Measurements from ENCODE around the gene KXD1. TPM values are rescaled to one million over a fixed set of nuclear protein-coding genes. Genes with fewer than 3 reads are reported as not detected.
A peak's percentile ranks its signal among the peaks of the same experiment; 100 is the strongest.
"Not testable (repeated sequence)": the region's sequence is repeated elsewhere in the genome, so short reads cannot be mapped to it uniquely, and the experiment has no call there.

KXD1 gene
- total RNA-seq, 1 donor from 2014 or later, result 79.5 TPM

DNA sequence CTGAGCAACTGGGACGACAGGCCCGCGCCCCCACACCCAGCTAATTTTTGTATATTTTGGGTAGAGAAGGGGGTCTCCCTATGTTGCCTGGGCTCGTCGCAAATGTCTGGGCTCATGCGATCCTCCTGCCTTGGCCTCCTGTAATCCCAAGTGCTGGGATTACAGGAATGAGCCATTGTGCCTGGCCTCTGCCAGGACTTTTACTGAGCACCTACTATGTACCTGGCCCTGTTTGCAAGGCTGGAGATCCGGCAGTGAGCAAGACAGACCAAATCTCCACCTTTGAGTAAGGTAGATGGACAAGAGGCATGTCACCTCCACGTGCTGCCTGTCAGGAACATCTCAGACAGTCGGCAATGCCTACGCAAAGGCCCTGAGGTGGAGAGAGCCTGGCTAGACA, 21.2 kb upstream of the KXD1 start:
- DNase-seq (ENCODE audit: low spot score), result no peak

DNA sequence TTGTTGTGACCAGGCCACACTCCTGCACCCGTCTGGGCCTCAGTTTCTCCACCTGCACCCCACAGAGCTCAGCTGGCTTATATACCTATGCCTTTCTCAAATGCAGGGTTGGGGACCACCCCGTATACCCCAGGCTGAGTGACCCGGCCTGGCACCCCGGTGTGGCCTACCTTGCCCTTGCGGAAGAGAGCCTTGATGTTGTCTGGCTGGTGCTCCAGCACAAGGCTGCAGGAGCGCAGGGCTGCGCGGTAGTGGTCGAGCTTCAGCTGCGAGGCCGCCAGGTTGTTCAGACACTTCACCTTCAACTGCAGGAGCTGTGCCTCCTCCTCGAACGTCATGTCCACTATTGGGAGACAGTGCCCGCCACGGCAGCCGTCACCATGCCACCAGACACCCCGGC, 20.2 kb upstream of the KXD1 start:
- DNase-seq (ENCODE audit: low spot score), result no peak

DNA sequence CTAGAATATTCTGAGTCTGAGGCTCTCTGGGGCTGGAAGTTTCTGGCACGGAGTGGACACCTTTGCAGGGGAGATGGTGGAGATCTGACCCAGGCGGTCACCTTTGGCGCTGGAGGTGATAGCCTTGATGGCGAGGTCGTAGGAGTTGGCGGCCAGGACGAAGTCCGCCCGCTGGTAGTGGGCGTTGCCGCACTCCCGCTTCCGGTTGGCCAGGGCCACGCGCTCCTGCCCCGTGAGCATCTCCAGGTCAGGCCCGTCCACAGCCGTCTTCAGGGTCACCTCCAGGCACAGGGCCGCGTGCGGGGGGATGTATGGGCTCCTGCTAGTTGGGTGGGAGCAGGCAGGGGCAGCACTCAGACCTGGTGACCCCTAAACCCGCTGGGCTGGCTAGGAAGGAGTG, 19.6 kb upstream of the KXD1 start:
- DNase-seq (ENCODE audit: low spot score), result no peak

DNA sequence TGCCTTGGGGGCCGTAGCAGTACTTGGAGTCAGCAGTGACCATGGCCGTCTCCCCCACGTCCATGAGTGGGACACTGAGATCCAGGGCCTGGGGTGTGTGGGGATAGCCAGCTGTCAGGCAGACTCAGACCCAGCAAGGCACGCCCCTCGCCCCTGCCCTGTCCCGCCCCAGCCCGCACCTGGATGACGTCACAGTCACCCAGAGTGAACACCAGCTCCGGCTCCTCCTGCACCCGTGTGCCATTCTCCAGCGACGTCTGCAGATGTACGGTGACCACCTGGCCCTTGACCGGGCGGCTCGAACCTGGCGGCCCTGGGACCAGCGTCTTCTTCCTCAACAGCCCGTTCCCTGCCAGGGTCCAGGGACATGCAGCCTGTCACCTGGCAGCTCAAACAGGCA, 18.3 kb upstream of the KXD1 start:
- DNase-seq (ENCODE audit: low spot score), result no peak

DNA sequence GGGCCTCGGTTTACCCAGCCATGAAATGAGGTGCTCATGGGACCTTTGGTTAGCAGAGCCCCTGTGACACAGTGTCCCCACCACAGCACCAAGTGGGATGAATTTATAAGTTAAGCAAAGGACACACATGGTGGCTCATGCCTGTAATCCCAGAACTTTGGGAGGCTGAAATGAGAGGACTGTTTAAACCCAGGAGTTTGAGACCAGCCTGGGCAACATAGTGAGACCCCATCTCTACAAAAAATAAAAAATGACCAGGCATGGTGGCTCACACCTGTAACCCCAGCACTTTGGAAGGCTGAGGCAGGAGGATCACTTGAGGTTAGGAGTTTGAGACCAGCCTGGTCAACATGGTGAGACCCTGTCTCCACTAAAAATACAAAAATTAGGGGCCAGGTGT, 17.5 kb upstream of the KXD1 start:
- not testable (repeated sequence) for DNase-seq (ENCODE audit: low spot score)

DNA sequence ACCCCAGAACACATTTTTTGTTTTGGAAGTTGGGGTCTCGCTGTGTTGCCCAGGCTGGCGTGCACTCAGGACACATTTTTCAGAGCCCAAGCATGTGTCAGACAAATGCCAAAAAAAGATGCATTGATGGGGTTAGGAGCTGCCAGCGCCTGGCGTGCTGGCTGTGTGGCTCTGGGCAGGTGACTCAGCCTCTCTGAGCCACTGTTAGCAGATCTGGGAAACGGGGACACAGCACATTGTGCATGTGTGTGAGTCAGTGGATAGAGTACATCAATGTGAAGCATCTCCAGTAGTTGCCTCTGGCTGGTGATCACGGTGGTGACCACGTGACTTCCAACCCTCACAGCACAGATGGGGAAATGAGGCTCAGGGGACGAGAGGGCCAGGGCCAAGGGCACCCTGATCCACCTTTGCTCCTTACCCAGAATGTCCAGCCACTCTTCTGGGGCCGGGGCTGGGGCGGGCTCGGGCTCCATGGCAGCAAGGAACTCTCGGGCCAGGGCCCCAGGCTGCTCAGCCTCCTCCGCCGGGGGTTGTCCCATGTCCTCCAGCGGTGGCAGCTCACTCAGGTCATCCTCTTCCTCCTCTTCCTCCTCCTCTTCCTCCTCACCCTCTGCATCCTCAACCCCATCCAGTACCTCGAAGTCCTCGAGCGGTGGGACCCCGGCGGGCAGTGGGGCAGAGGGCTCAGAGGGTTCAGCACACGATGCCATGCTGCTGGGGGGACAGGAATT, 16.2 kb upstream of the KXD1 start:
- DNase-seq (ENCODE audit: low spot score), result no peak

DNA sequence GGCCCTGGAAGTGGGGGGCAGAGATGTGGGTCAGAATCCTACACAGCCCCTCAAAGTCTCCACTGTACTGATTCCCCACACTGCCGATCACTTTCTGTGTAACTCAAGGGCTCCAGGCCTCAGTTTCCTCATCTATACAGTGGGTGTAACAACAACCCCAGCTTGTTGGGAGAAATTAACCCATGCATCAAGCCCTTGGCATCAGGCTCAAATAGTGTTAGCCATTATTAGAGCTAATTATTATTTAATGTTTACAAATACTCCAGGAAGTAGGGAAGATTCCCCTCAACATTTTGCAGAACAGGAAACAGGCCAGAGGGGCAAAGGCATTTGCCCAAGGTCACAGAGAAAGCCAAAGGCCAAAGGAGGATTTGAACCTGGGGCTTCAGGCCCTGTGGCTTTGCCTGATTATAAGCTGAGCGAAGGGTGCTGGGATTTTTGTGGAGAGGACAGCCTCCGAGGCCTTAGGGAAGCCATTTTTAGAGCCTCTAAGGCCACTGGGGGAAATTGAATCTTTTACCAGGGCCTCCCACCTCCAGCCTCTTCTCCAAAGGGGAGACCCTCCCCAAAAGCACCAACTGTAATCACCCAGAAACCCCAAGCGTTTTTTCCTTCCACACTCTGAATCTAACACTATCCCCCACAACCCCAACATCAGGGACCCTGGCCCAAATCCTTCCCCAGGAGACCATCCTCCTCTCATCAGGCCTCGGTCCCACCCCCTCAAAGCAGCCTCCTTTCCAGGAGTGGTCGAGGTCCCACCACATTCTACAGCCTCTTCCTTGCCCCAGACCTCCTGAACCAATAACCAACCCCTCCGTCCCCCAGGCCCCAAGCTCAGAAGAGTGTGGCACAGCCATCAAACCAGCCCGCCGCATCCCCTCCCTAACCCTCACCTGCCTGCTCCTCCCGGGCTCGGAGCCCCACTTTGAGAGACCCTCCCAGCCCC, 15.4 kb upstream of the KXD1 start:
- no peak for DNase-seq (ENCODE audit: low spot score)

DNA sequence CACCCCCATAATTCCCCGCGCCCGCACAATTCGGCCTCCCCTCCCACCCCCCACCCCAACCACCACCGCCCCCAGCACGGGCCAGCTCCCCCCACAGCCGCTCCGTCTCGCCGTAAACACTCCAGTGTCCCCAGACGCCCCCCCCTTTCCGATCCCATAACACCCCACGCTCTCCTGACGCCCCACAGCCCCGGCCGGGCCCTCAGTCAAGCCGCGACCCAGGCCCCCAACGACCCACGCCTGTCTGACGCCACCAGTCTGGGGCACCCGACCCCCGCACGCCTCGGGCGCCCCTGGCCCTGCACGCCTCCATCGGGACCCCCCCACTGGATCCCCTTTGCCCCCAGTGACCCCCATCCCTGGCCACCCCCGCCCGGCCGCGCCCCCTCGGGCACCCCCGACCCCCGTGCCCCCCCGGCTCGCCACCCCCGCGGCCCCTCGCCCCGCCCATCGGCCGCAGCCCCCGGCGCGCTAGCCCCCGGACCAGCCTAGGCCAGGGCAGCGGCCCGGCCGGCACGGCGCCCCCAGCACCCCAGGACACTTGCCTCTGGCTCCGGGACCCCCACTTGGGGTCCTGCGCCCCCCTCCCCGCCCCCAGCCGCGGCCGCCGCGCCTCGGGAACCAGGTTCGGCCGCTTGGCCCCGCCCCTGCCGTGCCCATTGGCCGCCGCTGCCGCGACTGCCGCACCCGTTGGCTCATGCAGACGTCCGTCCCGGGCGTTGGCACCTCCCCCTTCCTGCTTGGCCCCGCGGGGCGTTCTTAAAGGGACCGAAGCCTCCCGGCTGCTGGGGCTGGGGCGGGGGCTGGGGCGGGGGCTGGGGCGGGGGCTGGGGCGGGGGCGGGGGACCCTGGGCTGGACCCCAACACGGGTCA, 14.5 kb upstream of the KXD1 start, which contains the start of gene FKBP8:
TSS of gene FKBP8 (minus strand) at position 633 of the 873 bp plus-strand sequence. CDS start 1,603 bp downstream, outside the sequence.
- peak; percentile 96 for DNase-seq (ENCODE audit: low spot score)

DNA sequence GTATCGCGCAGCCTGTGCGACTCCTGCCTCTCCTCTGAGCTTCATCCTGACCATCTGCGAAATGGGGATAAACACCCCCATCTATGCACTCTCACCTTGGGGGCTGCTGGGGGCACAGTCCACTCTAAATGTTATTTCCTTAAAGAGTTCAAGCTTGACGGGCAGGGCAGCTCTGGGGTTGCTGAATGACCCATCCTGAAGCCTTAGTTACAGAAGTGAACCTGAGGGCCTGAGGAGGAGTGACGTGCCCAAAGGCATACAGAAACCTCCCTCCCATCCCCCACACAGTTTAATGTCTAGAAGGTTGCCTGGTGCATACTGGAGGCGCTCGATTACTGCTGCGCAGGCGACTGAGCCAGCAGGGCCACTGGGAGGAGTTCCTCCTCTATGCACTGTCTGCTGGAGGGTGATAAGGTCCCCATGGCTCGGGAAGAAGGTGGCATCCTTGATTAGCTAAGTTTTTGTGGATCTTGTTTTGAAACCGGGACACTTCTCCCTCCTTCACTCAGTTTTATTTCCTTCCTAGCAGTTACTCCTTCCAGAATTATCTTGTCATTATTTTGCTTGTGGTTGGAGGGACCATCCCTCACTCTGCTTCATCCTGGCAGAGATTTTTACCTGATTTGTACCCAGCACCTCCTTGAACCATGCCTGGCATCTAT, 13.7 kb upstream of the KXD1 start:
- no peak for DNase-seq (ENCODE audit: low spot score)

DNA sequence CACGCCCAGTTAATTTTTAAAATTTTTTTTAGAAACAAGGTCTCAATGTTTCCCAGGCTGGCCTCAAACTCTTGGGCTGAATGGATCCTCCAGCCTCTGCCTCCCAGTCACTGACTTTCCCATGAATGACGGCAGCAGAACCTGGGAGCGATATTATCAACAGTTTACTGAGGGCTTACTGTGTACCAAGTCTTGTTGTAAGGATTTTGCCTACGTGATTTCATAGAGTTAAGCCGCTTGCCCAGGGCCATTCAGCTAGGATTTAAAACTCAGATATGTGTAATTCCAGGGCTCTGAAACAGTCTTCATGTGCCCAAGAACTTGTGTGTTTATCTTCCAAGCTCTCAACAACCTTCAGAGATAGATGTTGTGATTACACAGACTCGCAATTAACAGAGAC, 6.0 kb upstream of the KXD1 start:
- no peak for DNase-seq (ENCODE audit: low spot score)

DNA sequence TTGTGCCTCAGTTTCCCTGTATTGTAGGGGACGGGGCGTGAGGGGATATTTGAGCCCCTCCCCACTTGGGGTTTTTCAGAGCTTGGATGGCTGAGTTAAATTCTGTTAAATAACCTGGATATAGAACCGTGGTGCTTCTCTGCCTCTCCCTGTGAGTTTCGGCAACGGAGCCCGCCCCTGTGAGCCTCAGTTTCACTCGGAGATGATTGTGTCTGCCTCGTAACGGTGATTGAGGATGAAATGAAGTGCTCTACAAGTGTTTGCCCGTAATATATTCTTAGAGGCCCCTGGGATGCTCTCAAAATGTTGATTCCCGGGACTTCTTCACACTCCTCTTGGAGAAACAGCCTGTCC, 509 bp downstream of the KXD1 start:
- DNase-seq (ENCODE audit: low spot score), result no peak

DNA sequence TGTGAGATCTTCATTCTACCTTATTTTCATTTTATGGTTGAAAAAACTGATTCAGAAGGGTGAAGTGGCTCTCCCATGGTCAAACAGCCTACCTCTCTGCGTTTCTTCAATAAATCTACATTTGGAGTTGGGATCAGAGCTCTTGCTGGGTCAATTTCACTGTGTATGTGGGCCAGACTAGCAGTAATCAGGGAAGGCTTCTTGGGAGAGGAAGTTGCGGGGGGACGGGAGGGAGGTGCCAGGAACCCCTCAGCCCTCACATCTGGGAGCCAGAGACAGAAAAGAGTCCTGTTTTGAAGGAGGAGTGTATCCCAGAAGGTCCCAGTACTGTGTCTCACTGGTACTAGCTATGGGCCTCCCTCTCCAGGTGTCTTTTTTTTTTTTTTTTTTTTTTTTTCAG, 934 bp downstream of the KXD1 start:
- no peak for DNase-seq (ENCODE audit: low spot score)

DNA sequence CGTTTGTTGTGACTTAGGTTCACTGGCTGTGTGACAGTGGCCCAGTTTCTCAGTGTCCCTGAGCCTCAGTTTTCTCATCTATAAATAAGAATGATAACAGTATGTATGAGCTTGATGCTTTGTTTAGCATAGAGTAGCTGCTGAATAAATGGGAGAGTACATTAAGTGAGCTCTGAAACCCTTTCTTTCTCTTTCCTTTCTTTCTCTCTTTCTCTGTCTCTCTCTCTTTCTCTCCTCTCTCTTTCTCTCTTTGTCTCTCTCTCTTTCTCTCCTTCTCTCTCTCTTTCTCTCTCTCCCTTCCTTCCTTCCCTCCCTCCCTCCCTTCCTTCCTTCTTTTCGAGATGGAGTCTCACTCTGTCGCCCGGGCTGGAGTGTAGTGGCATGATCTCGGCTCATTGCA, 2.0 kb downstream of the KXD1 start:
- DNase-seq (ENCODE audit: low spot score), result no peak

DNA sequence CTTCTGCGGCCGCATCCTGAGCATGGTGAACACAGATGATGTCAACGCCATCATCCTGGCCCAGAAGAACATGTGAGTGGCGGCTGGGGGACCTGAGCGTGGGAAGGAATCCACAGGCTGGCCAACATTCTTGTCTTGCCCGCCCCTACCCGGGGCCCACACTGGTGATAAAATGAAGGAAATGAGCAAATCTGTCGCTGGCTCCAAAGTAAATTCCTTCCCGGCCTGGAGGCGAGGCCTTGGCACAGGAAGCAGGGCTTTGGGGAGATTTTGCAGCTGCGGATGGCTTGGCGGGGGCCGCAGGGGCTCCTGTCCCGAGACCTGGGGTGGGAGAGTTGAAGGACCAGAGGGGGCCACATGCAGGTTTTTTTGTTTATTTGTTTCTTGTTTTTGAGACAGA, 4.4 kb downstream of the KXD1 start:
- no peak for DNase-seq (ENCODE audit: low spot score)

DNA sequence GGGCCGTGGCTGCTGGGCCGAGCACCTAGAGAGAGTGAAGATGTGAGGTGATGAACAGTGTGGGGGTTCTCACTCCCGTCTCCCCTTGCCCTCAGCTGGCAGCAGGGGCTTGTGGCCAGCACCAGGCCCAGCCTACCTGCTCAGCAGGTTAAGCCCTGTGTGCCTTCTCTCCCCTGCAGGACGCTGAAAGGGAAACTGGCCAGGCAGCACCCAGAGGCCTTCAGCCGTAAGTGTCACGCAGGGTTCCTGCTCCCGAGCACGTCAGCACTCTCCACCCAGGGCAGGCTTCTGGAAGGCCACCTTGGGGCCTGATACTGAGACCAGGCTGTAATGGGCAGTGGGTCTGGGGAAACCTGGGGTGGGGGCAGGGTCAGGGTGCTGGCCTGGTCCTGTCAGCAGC, 9.3 kb downstream of the KXD1 start:
- DNase-seq (ENCODE audit: low spot score), result no peak

DNA sequence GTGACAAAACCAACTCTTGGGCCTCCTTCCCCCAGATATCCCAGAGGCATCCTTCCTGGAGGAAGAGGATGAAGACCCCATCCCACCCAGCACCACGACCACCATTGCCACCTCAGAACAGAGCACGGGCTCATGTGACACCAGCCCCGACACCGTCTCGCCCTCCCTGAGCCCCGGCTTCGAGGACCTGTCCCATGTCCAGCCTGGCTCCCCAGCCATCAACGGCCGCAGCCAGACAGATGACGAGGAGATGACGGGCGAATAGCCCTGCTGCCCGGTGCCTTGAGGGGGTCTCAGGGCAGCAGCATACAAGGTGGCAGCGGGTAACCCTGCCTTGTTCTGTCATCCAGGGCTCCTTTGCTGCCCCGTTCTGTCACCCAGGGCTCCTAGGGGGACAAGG, 10.7 kb downstream of the KXD1 start:
- DNase-seq (ENCODE audit: low spot score), result no peak

DNA sequence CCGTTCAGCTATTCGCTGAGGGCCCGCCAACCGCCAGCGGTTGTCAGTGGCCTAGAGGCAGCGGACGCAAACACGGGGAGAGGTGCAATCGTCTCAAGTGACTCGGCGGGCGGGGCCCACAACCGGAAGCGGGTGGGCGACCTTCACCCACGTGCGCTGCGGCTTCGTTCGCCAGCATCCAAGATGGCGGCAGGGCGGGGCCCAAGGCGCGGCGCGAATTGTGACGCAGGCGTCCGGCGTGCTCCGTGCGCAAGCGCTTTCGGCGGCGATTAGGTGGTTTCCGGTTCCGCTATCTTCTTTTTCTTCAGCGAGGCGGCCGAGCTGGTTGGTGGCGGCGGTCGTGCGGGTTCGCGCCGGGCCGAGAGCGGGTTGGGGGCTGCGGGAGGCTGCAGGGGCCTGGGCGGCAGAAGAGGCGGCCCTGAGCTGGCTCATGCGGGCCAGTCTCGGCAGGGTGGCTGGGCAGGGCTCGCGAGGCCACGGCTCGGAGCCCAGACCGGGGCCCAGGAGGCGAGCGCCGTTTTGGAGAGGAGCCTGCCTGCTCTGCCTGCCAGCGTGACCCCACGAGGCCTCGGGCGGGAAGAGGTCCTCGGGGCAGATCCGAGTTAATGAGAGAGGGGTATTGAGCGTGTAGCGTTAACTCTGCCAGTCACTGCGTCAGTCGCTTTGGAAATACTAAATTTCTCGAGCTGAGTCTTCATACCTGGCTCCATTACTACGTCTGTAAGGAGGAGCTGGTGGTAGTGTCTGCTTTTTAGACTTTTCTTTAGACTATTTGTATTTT, 14.1 kb downstream of the KXD1 start, which contains the start of gene UBA52:
TSS of gene UBA52 (plus strand) at position 294 of the 781 bp plus-strand sequence. CDS start 1,444 bp downstream, outside the sequence.
- DNase-seq (ENCODE audit: low spot score), result peak; percentile 98

DNA sequence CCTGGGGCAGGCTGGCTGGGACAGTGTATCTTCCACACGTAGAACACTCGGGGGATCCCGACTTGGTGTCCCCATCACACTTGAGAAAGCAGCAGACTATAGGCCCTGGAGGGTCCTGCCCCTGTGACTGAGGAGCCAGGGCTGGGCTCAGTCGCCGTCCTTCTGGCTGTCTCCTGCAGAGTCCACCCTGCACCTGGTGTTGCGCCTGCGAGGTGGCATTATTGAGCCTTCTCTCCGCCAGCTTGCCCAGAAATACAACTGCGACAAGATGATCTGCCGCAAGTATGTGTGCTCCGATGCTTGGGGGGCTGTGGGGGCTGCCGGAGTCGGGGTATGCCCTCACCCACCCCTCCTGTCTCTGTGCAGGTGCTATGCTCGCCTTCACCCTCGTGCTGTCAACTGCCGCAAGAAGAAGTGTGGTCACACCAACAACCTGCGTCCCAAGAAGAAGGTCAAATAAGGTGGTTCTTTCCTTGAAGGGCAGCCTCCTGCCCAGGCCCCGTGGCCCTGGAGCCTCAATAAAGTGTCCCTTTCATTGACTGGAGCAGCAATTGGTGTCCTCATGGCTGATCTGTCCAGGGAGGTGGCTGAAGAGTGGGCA, 17.1 kb downstream of the KXD1 start:
- no peak for DNase-seq (ENCODE audit: low spot score)

DNA sequence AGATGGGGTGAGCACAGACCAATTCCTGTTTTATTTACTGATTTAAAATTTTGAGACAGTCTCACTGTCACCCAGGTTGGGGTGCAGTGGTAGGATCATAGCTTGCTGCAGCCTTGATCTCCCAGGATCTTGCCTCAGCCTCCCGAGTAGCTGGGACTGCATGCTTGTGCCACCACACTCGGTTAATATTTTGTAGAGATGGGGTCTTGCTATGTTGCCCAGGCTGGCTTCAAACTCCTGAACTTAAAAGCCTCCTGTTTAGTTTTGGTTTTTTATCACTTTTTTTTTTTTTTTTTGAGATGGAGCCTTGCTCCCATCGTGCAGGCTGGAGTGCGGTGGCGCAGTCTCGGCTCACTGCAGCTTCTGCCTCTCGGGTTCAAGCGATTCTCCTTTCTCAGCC, 18.7 kb downstream of the KXD1 start:
- DNase-seq (ENCODE audit: low spot score), result no peak

DNA sequence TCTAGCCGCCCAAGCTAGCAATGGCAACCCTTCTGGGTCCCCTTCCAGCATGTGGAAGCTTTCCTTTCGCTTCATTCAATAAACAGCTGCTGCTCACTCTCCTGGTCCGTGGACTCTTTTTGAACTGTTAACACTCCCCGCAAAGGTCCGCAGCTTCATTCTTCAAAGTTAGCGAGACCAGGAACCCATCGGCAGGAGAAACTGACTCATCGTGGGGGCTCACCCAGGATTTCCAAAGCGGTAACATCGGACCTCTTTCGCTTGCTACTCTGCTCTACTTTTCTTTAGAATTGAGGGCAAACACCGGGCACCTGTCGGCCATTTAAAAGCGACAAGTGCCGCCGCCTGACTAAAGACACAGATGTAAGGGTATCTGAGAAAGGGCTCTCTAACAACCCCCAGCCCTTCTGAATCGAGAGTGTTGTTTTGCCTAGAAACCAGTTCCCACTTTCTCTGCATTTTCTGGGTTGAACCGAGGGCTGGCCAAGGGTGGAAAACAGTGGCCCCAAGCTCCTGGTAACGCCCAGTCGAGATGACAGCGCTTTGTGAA, 19.8 kb downstream of the KXD1 start:
- no peak for DNase-seq (ENCODE audit: low spot score)

All from ureter (tissue), 1 donor.